H9 (cell line): ENCODE data around the gene BICDL2. TPM values are rescaled to one million over a fixed set of nuclear protein-coding genes. Genes with fewer than 3 reads are reported as not detected.

ENCODE experiments used
- DNase-seq: peaks from one replicate; pipeline ENCODE4 v3.0.0-alpha.2; 2017
- H2AFZ ChIP-seq: one replicate; pipeline ENCODE4 v1.6.1; 2013; ENCODE audit warnings: mild to moderate bottlenecking, low read length, control low read depth, moderate library complexity
- H2AK5ac ChIP-seq: 2 replicates; pipeline ENCODE4 v1.6.1; 2013; ENCODE audit warnings: low read length, control low read depth, mixed read lengths; ENCODE audit not compliant: insufficient read length
- H2BK120ac ChIP-seq: one replicate; pipeline ENCODE4 v1.6.1; 2013; ENCODE audit warnings: low read depth, mild to moderate bottlenecking, low read length, control low read depth, inconsistent platforms; ENCODE audit not compliant: poor library complexity, severe bottlenecking
- H2BK12ac ChIP-seq: 2 replicates; pipeline ENCODE4 v1.6.1; 2013; ENCODE audit warnings: low read length, control low read depth, mixed read lengths, low read depth; ENCODE audit not compliant: insufficient read length
- H2BK15ac ChIP-seq: 2 replicates; pipeline ENCODE4 v1.6.1; 2013; ENCODE audit warnings: low read depth, low read length, control low read depth
- H2BK20ac ChIP-seq: one replicate; pipeline ENCODE4 v1.6.1; 2013; ENCODE audit warnings: low read depth, mild to moderate bottlenecking, low read length, control low read depth, inconsistent platforms; ENCODE audit not compliant: poor library complexity, severe bottlenecking
- H2BK5ac ChIP-seq: 2 replicates; pipeline ENCODE4 v1.6.1; 2013; ENCODE audit warnings: low read length, control low read depth, mixed read lengths; ENCODE audit not compliant: insufficient read length
- H3K14ac ChIP-seq: 2 replicates; pipeline ENCODE4 v1.6.1; 2013; ENCODE audit warnings: low read length, control low read depth; ENCODE audit not compliant: insufficient read depth
- H3K18ac ChIP-seq: 2 replicates; pipeline ENCODE4 v1.6.1; 2013; ENCODE audit warnings: low read depth, mild to moderate bottlenecking, mixed read lengths, low read length, control low read depth; ENCODE audit not compliant: insufficient read length
- H3K23ac ChIP-seq: 2 replicates; pipeline ENCODE4 v1.6.1; 2013; ENCODE audit warnings: low read length, control low read depth, mixed read lengths, low read depth; ENCODE audit not compliant: insufficient read length
- H3K23me2 ChIP-seq: 2 replicates; pipeline ENCODE4 v1.6.1; 2013; ENCODE audit warnings: low read depth, mild to moderate bottlenecking, mixed read lengths, low read length, control low read depth; ENCODE audit not compliant: insufficient read length, poor library complexity, severe bottlenecking
- H3K27ac ChIP-seq: 2 replicates; pipeline ENCODE4 v1.5.1; 2013; ENCODE audit warnings: low read length, control low read depth, mixed read lengths, low read depth; ENCODE audit not compliant: insufficient read length
- H3K27me3 ChIP-seq: 2 replicates; pipeline ENCODE4 v1.6.1; 2013; ENCODE audit warnings: low read length, control low read depth, inconsistent platforms; ENCODE audit not compliant: insufficient read depth
- H3K4ac ChIP-seq: 2 replicates; pipeline ENCODE4 v1.6.1; 2013; ENCODE audit warnings: low read depth, mild to moderate bottlenecking, control low read depth, inconsistent platforms, low read length, moderate library complexity
- H3K4me1 ChIP-seq: 2 replicates; pipeline ENCODE4 v1.6.1; 2013; ENCODE audit warnings: low read length, control low read depth, inconsistent platforms; ENCODE audit not compliant: insufficient read depth
- H3K4me2 ChIP-seq: 2 replicates; pipeline ENCODE4 v1.6.1; 2013; ENCODE audit warnings: low read length, control low read depth, mixed read lengths; ENCODE audit not compliant: insufficient read length, insufficient read depth
- H3K56ac ChIP-seq: 2 replicates; pipeline ENCODE4 v1.6.1; 2013; ENCODE audit warnings: low read depth, mild to moderate bottlenecking, mixed read lengths, low read length, control low read depth; ENCODE audit not compliant: insufficient read length
- H3K79me1 ChIP-seq: 2 replicates; pipeline ENCODE4 v1.6.1; 2013; ENCODE audit warnings: low read depth, mild to moderate bottlenecking, moderate library complexity, low read length, control low read depth, inconsistent platforms; ENCODE audit not compliant: insufficient read depth, poor library complexity, severe bottlenecking
- H3K79me2 ChIP-seq: 2 replicates; pipeline ENCODE4 v1.6.1; 2013; ENCODE audit warnings: low read length, control low read depth, inconsistent platforms; ENCODE audit not compliant: insufficient read depth
- H3K9ac ChIP-seq: 2 replicates; pipeline ENCODE4 v1.6.1; 2013; ENCODE audit warnings: low read length, control low read depth, mixed read lengths; ENCODE audit not compliant: insufficient read length; ENCODE audit errors: extremely low read depth
- H3K9me3 ChIP-seq: one replicate; pipeline ENCODE4 v1.6.1; 2013; ENCODE audit warnings: low read depth, low read length, inconsistent platforms; ENCODE audit not compliant: control insufficient read depth
- H3T11ph ChIP-seq: one replicate; pipeline ENCODE4 v1.6.1; 2013; ENCODE audit warnings: mild to moderate bottlenecking, low read length, control low read depth, inconsistent platforms
- H4K20me1 ChIP-seq: one replicate; pipeline ENCODE4 v1.6.1; 2013; ENCODE audit not compliant: control insufficient read depth, insufficient read length, insufficient read depth
- H4K5ac ChIP-seq: 2 replicates; pipeline ENCODE4 v1.6.1; 2013; ENCODE audit warnings: low read depth, mild to moderate bottlenecking, mixed read lengths, low read length, control low read depth; ENCODE audit not compliant: insufficient read length
- H4K8ac ChIP-seq: replicated peaks from 2 replicates; pipeline ENCODE4 v1.6.1; 2013; ENCODE audit warnings: low read length, control low read depth, mixed read lengths, low read depth; ENCODE audit not compliant: insufficient read length
- H4K91ac ChIP-seq: 2 replicates; pipeline ENCODE4 v1.6.1; 2013; ENCODE audit warnings: low read depth, mild to moderate bottlenecking, moderate library complexity, mixed read lengths, low read length, control low read depth; ENCODE audit not compliant: insufficient read length
- H3K27ac Mint-ChIP-seq, 3 experiments: 2 replicates in 2 of 3; 3 replicates in 1 of 3; pipeline ENCODE4 v1.8.0; 2020 to 2021; ENCODE audit warnings: mixed read lengths in 3 of 3, mild to moderate bottlenecking in 1 of 3, moderate library complexity in 1 of 3
- H3K27me3 Mint-ChIP-seq: 2 replicates; pipeline ENCODE4 v1.8.0; 2021; ENCODE audit warnings: low read depth, mild to moderate bottlenecking, moderate library complexity, mixed read lengths
- H3K36me3 Mint-ChIP-seq, 3 experiments: 2 replicates in 2 of 3; 3 replicates in 1 of 3; pipeline ENCODE4 v1.8.0; 2020 to 2021; ENCODE audit warnings: low read depth in 3 of 3, mixed read lengths in 3 of 3; ENCODE audit not compliant: insufficient read depth in 1 of 3
- H3K4me1 Mint-ChIP-seq, 2 experiments: 2 replicates each; pipeline ENCODE4 v1.8.0; 2020; ENCODE audit warnings: mixed read lengths in 2 of 2
- H3K4me3 Mint-ChIP-seq, 2 experiments: 2 replicates in 1 of 2; 3 replicates in 1 of 2; pipeline ENCODE4 v1.8.0; 2020 to 2021; ENCODE audit warnings: mild to moderate bottlenecking in 2 of 2, mixed read lengths in 2 of 2, moderate library complexity in 1 of 2
- H3K9me3 Mint-ChIP-seq, 2 experiments: 2 replicates in 1 of 2; 3 replicates in 1 of 2; pipeline ENCODE4 v1.8.0; 2020; ENCODE audit warnings: mild to moderate bottlenecking in 2 of 2, mixed read lengths in 2 of 2, moderate library complexity in 1 of 2
- WGBS: extraction: QIAGEN DNeasy Blood & Tissue Kit; methylation state at CpG from one replicate; pipeline ENCODE4 v1.1.7; 2013; ENCODE audit warnings: missing lambda C conversion rate, low lambda C conversion rate, mixed read lengths; ENCODE audit not compliant: insufficient read length; ENCODE audit errors: extremely low coverage; 5-methylcytosine and 5-hydroxymethylcytosine counted together
- total RNA-seq: library from RNA; stranded (reverse); gene quantifications from 2 replicates; pipeline ENCODE4 v1.2.1, GENCODE V29; 2021
- TF ChIP-seq, protein P1 (sequence below): fragments of 200-600 bp; sonication (generic); conservative IDR thresholded peaks from 3 replicates; pipeline ENCODE4 v1.8.0; 2021; ENCODE audit warnings: antibody characterized with exemption, mild to moderate bottlenecking

BICDL2 gene
- total RNA-seq, 1 experiment from 2014 or later: 13.5 TPM

DNA sequence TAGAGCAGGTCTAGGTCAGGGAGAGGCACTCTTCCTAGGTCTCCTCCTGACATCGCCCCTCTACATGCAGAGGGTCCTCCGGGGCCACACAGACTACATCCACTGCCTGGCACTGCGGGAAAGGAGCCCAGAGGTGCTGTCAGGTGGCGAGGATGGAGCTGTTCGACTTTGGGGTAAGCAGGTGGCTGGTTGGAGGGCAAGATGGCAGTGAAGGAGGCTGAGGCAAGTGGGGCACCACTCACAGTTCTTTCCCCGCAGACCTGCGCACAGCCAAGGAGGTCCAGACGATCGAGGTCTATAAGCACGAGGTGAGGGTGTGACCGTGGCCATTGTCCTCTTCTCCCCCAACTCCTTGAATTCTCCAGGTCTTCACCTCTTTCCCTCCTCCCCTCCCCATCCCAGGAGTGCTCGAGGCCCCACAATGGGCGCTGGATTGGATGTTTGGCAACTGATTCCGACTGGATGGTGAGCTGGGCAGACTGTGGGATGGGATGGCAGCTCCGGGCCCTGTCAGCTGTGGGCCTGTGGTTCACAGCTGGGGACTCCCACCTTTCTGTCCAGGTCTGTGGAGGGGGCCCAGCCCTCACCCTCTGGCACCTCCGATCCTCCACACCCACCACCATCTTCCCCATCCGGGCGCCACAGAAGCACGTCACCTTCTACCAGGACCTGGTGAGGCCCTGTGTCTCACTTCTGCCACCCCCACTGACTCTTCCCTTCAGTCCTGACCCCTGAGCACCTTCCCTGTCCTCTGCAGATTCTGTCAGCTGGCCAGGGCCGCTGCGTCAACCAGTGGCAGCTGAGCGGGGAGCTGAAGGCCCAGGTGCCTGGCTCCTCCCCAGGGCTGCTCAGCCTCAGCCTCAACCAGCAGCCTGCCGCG is 9.9 kb downstream of the BICDL2 start:
- Histone ChIP-seq H2AFZ (no peak overlapping the region), H4K20me1 (no peaks in the 10 kb centered on the region), H2BK5ac (no peak overlapping the region), H3K14ac (no peak overlapping the region), H2BK12ac (no peak overlapping the region), H3K79me1 (no peaks in the 10 kb centered on the region), H4K5ac (no peak overlapping the region), H3K9ac (no peak overlapping the region), H3K79me2 (no peaks in the 10 kb centered on the region), H3K9me3 (no peaks in the 10 kb centered on the region), H3K27ac (no peak overlapping the region), H4K91ac (no peak overlapping the region), H3K18ac (no peak overlapping the region), H3K27me3 (no peaks in the 10 kb centered on the region), H3K23me2 (peaks cover 14% of the 10 kb centered on the region), H3K56ac (no peak overlapping the region), H3K4me1 (peaks cover 2% of the 10 kb centered on the region; the same call in 1 of the 2 replicates), H2AK5ac (no peak overlapping the region), H3K4ac (no peak overlapping the region), H2BK20ac (no peak overlapping the region), H2BK15ac (no peak overlapping the region), H2BK120ac (no peak overlapping the region), H4K8ac (no peak overlapping the region), H3T11ph (no peak overlapping the region), H3K4me2 (no peak overlapping the region), H3K23ac (no peak overlapping the region)
- Mint-ChIP-seq H3K27ac (peak overlapping the region in 1 of 3 experiments; percentile 40; a peak in 1 of 7 replicates), H3K4me1 (peaks cover 20 to 48% of the 10 kb centered on the region in 2 experiments), H3K36me3 (peaks cover 14 to 43% (median 42%) of the 10 kb centered on the region in 3 experiments), H3K27me3 (peaks cover 6% of the 10 kb centered on the region), H3K9me3 (no peaks in the 10 kb centered on the region), H3K4me3 (no peak overlapping the region)
- WGBS: no CpG with 5 or more reads among the region's 24 CpGs
- DNase-seq: peak; percentile 37
- TF ChIP-seq, protein P1, sequence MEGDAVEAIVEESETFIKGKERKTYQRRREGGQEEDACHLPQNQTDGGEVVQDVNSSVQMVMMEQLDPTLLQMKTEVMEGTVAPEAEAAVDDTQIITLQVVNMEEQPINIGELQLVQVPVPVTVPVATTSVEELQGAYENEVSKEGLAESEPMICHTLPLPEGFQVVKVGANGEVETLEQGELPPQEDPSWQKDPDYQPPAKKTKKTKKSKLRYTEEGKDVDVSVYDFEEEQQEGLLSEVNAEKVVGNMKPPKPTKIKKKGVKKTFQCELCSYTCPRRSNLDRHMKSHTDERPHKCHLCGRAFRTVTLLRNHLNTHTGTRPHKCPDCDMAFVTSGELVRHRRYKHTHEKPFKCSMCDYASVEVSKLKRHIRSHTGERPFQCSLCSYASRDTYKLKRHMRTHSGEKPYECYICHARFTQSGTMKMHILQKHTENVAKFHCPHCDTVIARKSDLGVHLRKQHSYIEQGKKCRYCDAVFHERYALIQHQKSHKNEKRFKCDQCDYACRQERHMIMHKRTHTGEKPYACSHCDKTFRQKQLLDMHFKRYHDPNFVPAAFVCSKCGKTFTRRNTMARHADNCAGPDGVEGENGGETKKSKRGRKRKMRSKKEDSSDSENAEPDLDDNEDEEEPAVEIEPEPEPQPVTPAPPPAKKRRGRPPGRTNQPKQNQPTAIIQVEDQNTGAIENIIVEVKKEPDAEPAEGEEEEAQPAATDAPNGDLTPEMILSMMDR: no peak
